Prostate gland (tissue), 2 donors: ENCODE measurements around the gene ACYP1. TPM values are rescaled to one million over a fixed set of nuclear protein-coding genes. Genes with fewer than 3 reads are reported as not detected.

Experiments
- DNase-seq: peaks from one replicate; pipeline ENCODE4 v3.0.0-alpha.2; 2019; ENCODE audit warnings: low spot score
- H3K27ac ChIP-seq, 2 donors: fragments of 200-600 bp; sonication (generic); 2 replicates each; pipeline ENCODE4 v1.5.1; 2017 to 2019
- H3K27me3 ChIP-seq: fragments of 200-600 bp; sonication (generic); replicated peaks from 2 replicates; pipeline ENCODE4 v1.5.1; 2019; ENCODE audit not compliant: insufficient read depth
- H3K36me3 ChIP-seq, 2 donors: fragments of 200-600 bp; sonication (generic); 1 replicate in 1 of 2; 2 replicates in 1 of 2; pipeline versions ENCODE4 v1.5.1 to v1.8.1; 2017 to 2019
- H3K4me1 ChIP-seq: fragments of 200-600 bp; sonication (generic); replicated peaks from 2 replicates; pipeline ENCODE4 v1.5.1; 2019
- H3K4me3 ChIP-seq, 2 donors: fragments of 200-600 bp; sonication (generic); 2 replicates each; pipeline ENCODE4 v1.5.1; 2017 to 2019
- H3K9me3 ChIP-seq: fragments of 200-600 bp; sonication (generic); 2 replicates; pipeline ENCODE4 v1.5.1; 2017
- CTCF ChIP-seq, 4 experiments: fragments of 200-600 bp in 2 of 4; fragments of 450-650 bp in 2 of 4; sonication (generic) in 2 of 4; IDR thresholded peaks; 1 replicate in 3 of 4; 2 replicates in 1 of 4; pipeline ENCODE4 v1.5.1; 2016 to 2019; ENCODE audit warnings: antibody characterized with exemption in 4 of 4, mild to moderate bottlenecking in 2 of 4, moderate library complexity in 2 of 4
- POLR2A ChIP-seq: fragments of 450-650 bp; IDR thresholded peaks from one replicate; pipeline ENCODE4 v1.6.1; 2016; ENCODE audit warnings: antibody characterized with exemption, mild to moderate bottlenecking
- POLR2AphosphoS5 ChIP-seq: sonication (generic); formaldehyde crosslinking; IDR thresholded peaks from one replicate; pipeline ENCODE4 v1.6.1; 2017; ENCODE audit warnings: antibody characterized with exemption
- WGBS: methylation state at CpG from one replicate; pipeline ENCODE4 v1.1.5; 2018; 5-methylcytosine and 5-hydroxymethylcytosine counted together
- intact Hi-C: fragments of 100-400 bp; cut with DNase I; formaldehyde crosslinking; loops from one replicate; pipeline ENCODE4 v1.14.2; 2022
- small RNA-seq, 2 donors: library from RNA; depleted of rRNA; stranded (forward); fragments of <200 nt; gene quantifications; one replicate each; pipeline ENCODE3, GENCODE V24; 2016
- total RNA-seq, 2 donors: library from RNA; depleted of rRNA; stranded (reverse); fragments of >200 nt; gene quantifications; one replicate each; pipeline ENCODE4 v1.1.0, GENCODE V29; 2016

The ACYP1 gene
- total RNA-seq, 2 donors from 2014 or later = 11.2 to 14.3 TPM

- TF ChIP-seq POLR2A = no peak
- TF ChIP-seq POLR2AphosphoS5 = no peak
- TF ChIP-seq CTCF (IDR thresholded peaks at IDR 0.05) = no peak
- H3K9me3 ChIP-seq = no peaks in the 10 kb centered on the region
- intact Hi-C loops = loop anchor here (5.0 kb wide), 1 partner anchor 56 kb away; no protein-coding TSS in a partner anchor
- 9% methylated on average over 18 of the region's 18 CpGs for WGBS
- no peaks in the 10 kb centered on the region for H3K27me3 ChIP-seq
- H3K27ac ChIP-seq = peak overlapping the region; percentile 67 to 80
- H3K4me1 ChIP-seq = peaks cover 8% of the 10 kb centered on the region
- H3K4me3 ChIP-seq = peak overlapping the region; percentile 53 to 67
- no peak for DNase-seq
- peaks cover 2 to 4% of the 10 kb centered on the region in 2 donors for H3K36me3 ChIP-seq
Measured at GRCh38 chr14:75003250-75004027, 60.4 kb downstream of the ACYP1 start.

Small RNA genes lying within 50 kb of the gene (small RNA-seq; reads per million reads assigned to genes)
- 0 reads per million in 2 donors for gene RNU6-689P

Other genes with a start within 250 kb of the ACYP1 start
- not detected for gene PROX2, start 187.9 kb downstream of the ACYP1 start, total RNA-seq
- 10 to 100 TPM; 44.9 to 93.0 TPM for gene DLST, start 182.1 kb downstream of the ACYP1 start, total RNA-seq
- gene RPS6KL1, start 140.8 kb downstream of the ACYP1 start, total RNA-seq = 10 to 100 TPM in 1 of 2 donors, 1 to 10 TPM in 1; 1.5 to 15.1 TPM
- 10 to 100 TPM in 1 of 2 donors, 1 to 10 TPM in 1; 7.9 to 16.2 TPM for gene PGF, start 108.4 kb downstream of the ACYP1 start, total RNA-seq
- gene EIF2B2, start 61.1 kb downstream of the ACYP1 start, total RNA-seq = 10 to 100 TPM; 43.9 to 60.4 TPM
- gene MLH3, start 12.6 kb downstream of the ACYP1 start, total RNA-seq = 10 to 100 TPM; 23.3 to 29.6 TPM
- 10 to 100 TPM in 1 of 2 donors, 1 to 10 TPM in 1; 1.8 to 19.4 TPM for gene ZC2HC1C, start 5.6 kb upstream of the ACYP1 start, total RNA-seq
- 10 to 100 TPM; 59.5 to 89.8 TPM for gene NEK9, start 63.0 kb upstream of the ACYP1 start, total RNA-seq
- 100 to 1,000 TPM; 320 to 397 TPM for gene TMED10, start 112.6 kb upstream of the ACYP1 start, total RNA-seq
- 100 to 1,000 TPM in 1 of 2 donors, 10 to 100 TPM in 1; 73.9 to 127 TPM for gene FOS, start 214.8 kb upstream of the ACYP1 start, total RNA-seq